A673 (cell line): ENCODE results near the gene FAM177B.

ENCODE experiments used
- CTCF ChIP-seq: fragments of 300-800, 200-600 bp; sonication (generic); conservative IDR thresholded peaks from 2 replicates; pipeline ENCODE4 v1.5.1; 2017; ENCODE audit warnings: low read depth, mild to moderate bottlenecking, antibody characterized with exemption, low read length, moderate library complexity, mixed read lengths
- EZH2 ChIP-seq: fragments of 200-600 bp; sonication (generic); IDR thresholded peaks from 2 replicates; pipeline ENCODE4 v1.6.1; 2017; ENCODE audit warnings: borderline replicate concordance, low read depth, mild to moderate bottlenecking, mixed read lengths, antibody characterized with exemption, low read length; ENCODE audit not compliant: poor library complexity, severe bottlenecking

- no peak for TF ChIP-seq EZH2
- TF ChIP-seq CTCF, result no peak
These were observed 24.5 kb upstream of the FAM177B start, which contains the start of the genes AIDA and BROX for GRCh38 chr1:222712253-222713090.
